ENCODE data around the gene PGPEP1.

- TF ChIP-seq, protein P1, sequence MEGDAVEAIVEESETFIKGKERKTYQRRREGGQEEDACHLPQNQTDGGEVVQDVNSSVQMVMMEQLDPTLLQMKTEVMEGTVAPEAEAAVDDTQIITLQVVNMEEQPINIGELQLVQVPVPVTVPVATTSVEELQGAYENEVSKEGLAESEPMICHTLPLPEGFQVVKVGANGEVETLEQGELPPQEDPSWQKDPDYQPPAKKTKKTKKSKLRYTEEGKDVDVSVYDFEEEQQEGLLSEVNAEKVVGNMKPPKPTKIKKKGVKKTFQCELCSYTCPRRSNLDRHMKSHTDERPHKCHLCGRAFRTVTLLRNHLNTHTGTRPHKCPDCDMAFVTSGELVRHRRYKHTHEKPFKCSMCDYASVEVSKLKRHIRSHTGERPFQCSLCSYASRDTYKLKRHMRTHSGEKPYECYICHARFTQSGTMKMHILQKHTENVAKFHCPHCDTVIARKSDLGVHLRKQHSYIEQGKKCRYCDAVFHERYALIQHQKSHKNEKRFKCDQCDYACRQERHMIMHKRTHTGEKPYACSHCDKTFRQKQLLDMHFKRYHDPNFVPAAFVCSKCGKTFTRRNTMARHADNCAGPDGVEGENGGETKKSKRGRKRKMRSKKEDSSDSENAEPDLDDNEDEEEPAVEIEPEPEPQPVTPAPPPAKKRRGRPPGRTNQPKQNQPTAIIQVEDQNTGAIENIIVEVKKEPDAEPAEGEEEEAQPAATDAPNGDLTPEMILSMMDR (conservative IDR thresholded peaks at IDR 0.05; ENCODE audit: low read depth, low read length): no peak
- TF ChIP-seq EZH2 (IDR thresholded peaks at IDR 0.05; ENCODE audit: borderline replicate concordance, low read depth, low read length, poor library complexity, severe bottlenecking): no peak
Measured at GRCh38 chr19:18326772-18327171, 13.6 kb upstream of the PGPEP1 start.
